Ascending aorta (tissue), 2 donors: ENCODE results near the gene SERTAD3. TPM values are rescaled to one million over a fixed set of nuclear protein-coding genes. Genes with fewer than 3 reads are reported as not detected.

ENCODE experiments used
- DNase-seq, 2 donors: peaks; one replicate each; pipeline ENCODE4 v3.0.0-alpha.2; 2019; ENCODE audit warnings: low spot score in 2 of 2
- H3K27ac ChIP-seq, 2 donors: fragments of 200-600 bp; sonication (generic); one replicate each; pipeline ENCODE4 v1.5.1; 2016 to 2017; ENCODE audit warnings: mild to moderate bottlenecking in 1 of 2
- H3K27me3 ChIP-seq: fragments of 200-600 bp; sonication (generic); one replicate; pipeline ENCODE4 v1.5.1; 2017
- H3K36me3 ChIP-seq, 2 donors: fragments of 200-600 bp; sonication (generic); one replicate each; pipeline ENCODE4 v1.5.1; 2016
- H3K4me1 ChIP-seq, 2 donors: fragments of 200-600 bp; sonication (generic); one replicate each; pipeline ENCODE4 v1.5.1; 2016 to 2017; ENCODE audit warnings: mild to moderate bottlenecking in 1 of 2
- H3K4me3 ChIP-seq, 2 donors: fragments of 200-600 bp; sonication (generic); one replicate each; pipeline ENCODE4 v1.5.1; 2016 to 2017; ENCODE audit warnings: mild to moderate bottlenecking in 1 of 2
- H3K9me3 ChIP-seq, 2 donors: fragments of 200-600 bp; sonication (generic); one replicate each; pipeline ENCODE4 v1.5.1; 2016
- CTCF ChIP-seq, 3 experiments: fragments of 200-600 bp in 2 of 3; fragments of 450-650 bp in 1 of 3; sonication (generic) in 2 of 3; IDR thresholded peaks; one replicate each; pipeline ENCODE4 v1.5.1; 2016 to 2019; ENCODE audit warnings: antibody characterized with exemption in 3 of 3, mild to moderate bottlenecking in 1 of 3, moderate library complexity in 1 of 3
- intact Hi-C: fragments of 100-400 bp; cut with DNase I; formaldehyde crosslinking; loops from one replicate; pipeline ENCODE4 v1.15.1; 2023
- total RNA-seq: library from RNA; depleted of rRNA; stranded (reverse); fragments of >200 nt; gene quantifications from one replicate; pipeline ENCODE4 v1.1.0, GENCODE V29; 2016

The SERTAD3 gene
- total RNA-seq, 1 donor from 2014 or later: 36.9 TPM

- H3K4me1 ChIP-seq: peaks cover 14 to 30% of the 10 kb centered on the region in 2 donors
- H3K9me3 ChIP-seq: no peaks in the 10 kb centered on the region
- H3K4me3 ChIP-seq: peak overlapping the region; percentile 55 to 79
- H3K27me3 ChIP-seq: no peaks in the 10 kb centered on the region
- intact Hi-C loops: loop anchor here (1.0 to 10.0 kb wide), 7 partner anchors 18 to 373 kb away; partner anchors contain the start of genes AKT2, BLVRB, C19orf47 and COQ8B
- no peak for DNase-seq
- H3K36me3 ChIP-seq: peaks cover 11 to 17% of the 10 kb centered on the region in 2 donors
- no peak for TF ChIP-seq CTCF (IDR thresholded peaks at IDR 0.05)
- peak overlapping the region; percentile 98 to 99 for H3K27ac ChIP-seq
Observed at GRCh38 chr19:40421993-40422747, 22.0 kb downstream of the SERTAD3 start.

GRCh38 chr19:40420766-40421765, 23.1 kb downstream of the SERTAD3 start:
- intact Hi-C loops: loop anchor here (1.0 to 10.0 kb wide), 7 partner anchors 17 to 374 kb away; partner anchors contain the start of genes AKT2, BLVRB, C19orf47 and COQ8B
- H3K4me1 ChIP-seq: peaks cover 14 to 30% of the 10 kb centered on the region in 2 donors

GRCh38 chr19:40420451-40420765, 23.7 kb downstream of the SERTAD3 start:
- H3K9me3 ChIP-seq: no peaks in the 10 kb centered on the region
- H3K4me3 ChIP-seq: peak overlapping the region; percentile 55 to 79
- TF ChIP-seq CTCF (IDR thresholded peaks at IDR 0.05): no peak
- no peak for DNase-seq
- H3K36me3 ChIP-seq: peaks cover 11 to 17% of the 10 kb centered on the region in 2 donors
- intact Hi-C loops: loop anchor here (2.0 to 10.0 kb wide), 4 partner anchors 72 to 374 kb away; partner anchors contain the start of genes AKT2, C19orf47, COQ8B and EGLN2
- peaks cover 14 to 30% of the 10 kb centered on the region in 2 donors for H3K4me1 ChIP-seq
- no peaks in the 10 kb centered on the region for H3K27me3 ChIP-seq
- H3K27ac ChIP-seq: peak overlapping the region; percentile 98 to 99

More at GRCh38 chr19:40420766-40421765, 23.1 kb downstream of the SERTAD3 start:
- TF ChIP-seq CTCF (IDR thresholded peaks at IDR 0.05): peak; percentile 90 to 96 (median 95)
- no peaks in the 10 kb centered on the region for H3K27me3 ChIP-seq
- H3K27ac ChIP-seq: peak overlapping the region; percentile 98 to 99
- peak overlapping the region; percentile 55 to 79 for H3K4me3 ChIP-seq
- no peaks in the 10 kb centered on the region for H3K9me3 ChIP-seq
- peaks cover 11 to 17% of the 10 kb centered on the region in 2 donors for H3K36me3 ChIP-seq
- peak; percentile 75 to 97 for DNase-seq

GRCh38 chr19:40419780-40420179, 24.4 kb downstream of the SERTAD3 start:
- intact Hi-C loops: loop anchor here (2.0 to 10.0 kb wide), 4 partner anchors 71 to 375 kb away; partner anchors contain the start of genes AKT2, C19orf47, COQ8B and EGLN2
- TF ChIP-seq CTCF (IDR thresholded peaks at IDR 0.05): no peak
- no peaks in the 10 kb centered on the region for H3K9me3 ChIP-seq
- H3K36me3 ChIP-seq: peaks cover 11 to 17% of the 10 kb centered on the region in 2 donors
- H3K27me3 ChIP-seq: no peaks in the 10 kb centered on the region
- no peak for DNase-seq
- H3K4me3 ChIP-seq: no peak overlapping the region
- peaks cover 14 to 30% of the 10 kb centered on the region in 2 donors for H3K4me1 ChIP-seq
- H3K27ac ChIP-seq: no peak overlapping the region

GRCh38 chr19:40419066-40419612, 25.0 kb downstream of the SERTAD3 start:
- peaks cover 14 to 29% of the 10 kb centered on the region in 2 donors for H3K4me1 ChIP-seq
- DNase-seq: no peak
- intact Hi-C loops: no loop called here
- H3K27ac ChIP-seq: no peak overlapping the region
- H3K27me3 ChIP-seq: no peaks in the 10 kb centered on the region
- H3K4me3 ChIP-seq: no peak overlapping the region
- H3K9me3 ChIP-seq: no peaks in the 10 kb centered on the region
- TF ChIP-seq CTCF (IDR thresholded peaks at IDR 0.05): no peak
- H3K36me3 ChIP-seq: peaks cover 11 to 17% of the 10 kb centered on the region in 2 donors
